Uterus (tissue), 4 donors: ENCODE results near the gene KCNAB2. TPM values are rescaled to one million over a fixed set of nuclear protein-coding genes. Genes with fewer than 3 reads are reported as not detected.

ENCODE experiments used
- DNase-seq, 2 donors: peaks; one replicate each; pipeline ENCODE4 v3.0.0-alpha.2; 2019 to 2020
- H3K27ac ChIP-seq, 2 donors: fragments of 200-600 bp; sonication (generic); 1 replicate in 1 of 2; 2 replicates in 1 of 2; pipeline ENCODE4 v1.5.1; 2016 to 2018
- H3K27me3 ChIP-seq, 2 donors: fragments of 200-600 bp; sonication (generic); one replicate each; pipeline ENCODE4 v1.5.1; 2018 to 2019; ENCODE audit warnings: control low read depth in 1 of 2
- H3K36me3 ChIP-seq, 2 donors: fragments of 200-600 bp; sonication (generic); one replicate each; pipeline ENCODE4 v1.5.1; 2019; ENCODE audit warnings: control low read depth in 1 of 2
- H3K4me1 ChIP-seq, 2 donors: fragments of 200-600 bp; sonication (generic); one replicate each; pipeline ENCODE4 v1.5.1; 2018 to 2019; ENCODE audit warnings: control low read depth in 1 of 2
- H3K4me3 ChIP-seq, 2 donors: fragments of 200-600 bp; sonication (generic); 1 replicate in 1 of 2; 2 replicates in 1 of 2; pipeline ENCODE4 v1.5.1; 2018 to 2019; ENCODE audit warnings: mild to moderate bottlenecking in 1 of 2
- H3K9me3 ChIP-seq, 2 donors: fragments of 200-600 bp; sonication (generic); one replicate each; pipeline ENCODE4 v1.5.1; 2019; ENCODE audit warnings: control low read depth in 1 of 2
- POLR2A ChIP-seq, 2 donors: fragments of 450-650 bp; IDR thresholded peaks; one replicate each; pipeline ENCODE4 v1.6.1; 2016; ENCODE audit warnings: antibody characterized with exemption in 2 of 2, mild to moderate bottlenecking in 1 of 2, moderate library complexity in 1 of 2
- intact Hi-C: fragments of 100-400 bp; cut with DNase I; formaldehyde crosslinking; loops from one replicate; pipeline ENCODE4 v1.15.1; 2023; ENCODE audit warnings: low total_unique reads
- total RNA-seq, 4 donors: library from RNA; depleted of rRNA in 3 of 4; stranded (reverse); fragments of >200 nt in 3 of 4; gene quantifications; one replicate each; pipeline versions ENCODE4 v1.1.0 to v1.2.4, GENCODE V29; 2014 to 2023
- TF ChIP-seq, protein P1 (sequence below), 4 experiments: fragments of 200-600 bp in 2 of 4; fragments of 450-650 bp in 2 of 4; sonication (generic) in 2 of 4; IDR thresholded peaks; one replicate each; pipeline ENCODE4 v1.5.1; 2016 to 2019; ENCODE audit warnings: antibody characterized with exemption in 4 of 4, mild to moderate bottlenecking in 2 of 4, moderate library complexity in 1 of 4
- donor health status: DM: yes; HTN: yes; CAD: no.

KCNAB2 gene
- total RNA-seq, 4 donors from 2014 or later: 1.5 to 21.2 (median 12.9) TPM

DNA sequence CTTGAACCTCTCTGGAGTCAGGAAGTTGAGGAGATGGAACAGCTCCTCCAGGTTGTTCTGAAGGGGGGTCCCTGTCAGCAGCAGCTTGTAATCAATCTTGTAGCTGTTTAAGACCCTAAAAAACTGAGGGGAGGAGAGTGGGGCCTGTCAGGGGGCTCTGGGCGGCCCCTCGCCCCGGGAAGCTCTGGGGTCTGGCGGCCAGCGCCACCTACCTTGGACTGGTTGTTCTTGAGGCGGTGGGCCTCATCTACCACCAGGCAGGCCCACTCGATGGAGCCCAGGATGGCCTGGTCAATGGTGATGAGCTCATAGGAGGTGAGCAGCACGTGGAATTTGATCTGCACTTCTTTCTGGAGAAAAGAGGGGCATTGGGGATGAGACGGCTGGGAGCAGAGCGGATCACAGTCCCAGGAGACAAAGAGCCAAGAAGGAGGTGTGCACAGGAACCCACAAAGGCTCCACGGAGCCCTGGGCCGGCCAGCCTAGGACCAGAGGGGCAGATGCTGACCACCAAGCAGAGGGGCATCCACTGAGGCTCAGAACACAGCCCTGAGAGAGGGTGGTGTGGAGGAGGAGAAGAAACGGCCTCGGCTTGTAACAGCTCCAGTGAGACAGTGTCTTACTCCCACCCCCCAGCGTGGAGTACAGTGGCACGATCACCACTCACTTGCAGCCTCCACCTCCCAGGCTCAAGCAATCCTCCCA is 91.0 kb downstream of the KCNAB2 start:
- DNase-seq: no peak
- H3K36me3 ChIP-seq: no peaks in the 10 kb centered on the region
- H3K27ac ChIP-seq: no peak overlapping the region
- H3K9me3 ChIP-seq: no peaks in the 10 kb centered on the region
- H3K27me3 ChIP-seq: no peaks in the 10 kb centered on the region
- no peak for TF ChIP-seq POLR2A (IDR thresholded peaks at IDR 0.05)
- TF ChIP-seq, protein P1, sequence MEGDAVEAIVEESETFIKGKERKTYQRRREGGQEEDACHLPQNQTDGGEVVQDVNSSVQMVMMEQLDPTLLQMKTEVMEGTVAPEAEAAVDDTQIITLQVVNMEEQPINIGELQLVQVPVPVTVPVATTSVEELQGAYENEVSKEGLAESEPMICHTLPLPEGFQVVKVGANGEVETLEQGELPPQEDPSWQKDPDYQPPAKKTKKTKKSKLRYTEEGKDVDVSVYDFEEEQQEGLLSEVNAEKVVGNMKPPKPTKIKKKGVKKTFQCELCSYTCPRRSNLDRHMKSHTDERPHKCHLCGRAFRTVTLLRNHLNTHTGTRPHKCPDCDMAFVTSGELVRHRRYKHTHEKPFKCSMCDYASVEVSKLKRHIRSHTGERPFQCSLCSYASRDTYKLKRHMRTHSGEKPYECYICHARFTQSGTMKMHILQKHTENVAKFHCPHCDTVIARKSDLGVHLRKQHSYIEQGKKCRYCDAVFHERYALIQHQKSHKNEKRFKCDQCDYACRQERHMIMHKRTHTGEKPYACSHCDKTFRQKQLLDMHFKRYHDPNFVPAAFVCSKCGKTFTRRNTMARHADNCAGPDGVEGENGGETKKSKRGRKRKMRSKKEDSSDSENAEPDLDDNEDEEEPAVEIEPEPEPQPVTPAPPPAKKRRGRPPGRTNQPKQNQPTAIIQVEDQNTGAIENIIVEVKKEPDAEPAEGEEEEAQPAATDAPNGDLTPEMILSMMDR (IDR thresholded peaks at IDR 0.05): no peak
- intact Hi-C loops: no loop called here
- no peaks in the 10 kb centered on the region for H3K4me1 ChIP-seq
- no peak overlapping the region for H3K4me3 ChIP-seq

DNA sequence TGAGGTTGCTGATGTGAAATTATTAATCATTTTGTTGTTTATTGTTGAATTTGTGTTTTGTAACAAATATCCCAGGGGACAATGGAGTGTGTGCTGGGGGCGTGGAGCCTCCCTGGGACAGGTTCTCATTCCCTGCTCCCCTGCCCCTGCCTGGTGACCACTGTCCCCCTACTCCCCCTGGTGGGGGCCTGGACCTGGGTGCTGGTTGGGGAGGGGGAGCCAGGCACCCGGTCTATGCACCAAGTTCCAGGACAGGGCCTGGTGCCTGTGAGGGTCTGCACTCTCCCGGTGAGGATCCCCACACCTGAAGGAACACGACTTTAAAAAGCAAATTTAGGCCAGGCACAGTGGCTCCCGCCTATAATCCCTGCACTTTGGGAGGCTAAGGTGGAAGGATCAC is 92.1 kb downstream of the KCNAB2 start:
- H3K36me3 ChIP-seq: no peaks in the 10 kb centered on the region
- no peaks in the 10 kb centered on the region for H3K27me3 ChIP-seq
- no peak overlapping the region for H3K4me3 ChIP-seq
- intact Hi-C loops: no loop called here
- H3K9me3 ChIP-seq: no peaks in the 10 kb centered on the region
- TF ChIP-seq, protein P1 (IDR thresholded peaks at IDR 0.05): no peak
- no peak for TF ChIP-seq POLR2A (IDR thresholded peaks at IDR 0.05)
- H3K4me1 ChIP-seq: no peaks in the 10 kb centered on the region
- no peak overlapping the region for H3K27ac ChIP-seq
- DNase-seq: no peak

DNA sequence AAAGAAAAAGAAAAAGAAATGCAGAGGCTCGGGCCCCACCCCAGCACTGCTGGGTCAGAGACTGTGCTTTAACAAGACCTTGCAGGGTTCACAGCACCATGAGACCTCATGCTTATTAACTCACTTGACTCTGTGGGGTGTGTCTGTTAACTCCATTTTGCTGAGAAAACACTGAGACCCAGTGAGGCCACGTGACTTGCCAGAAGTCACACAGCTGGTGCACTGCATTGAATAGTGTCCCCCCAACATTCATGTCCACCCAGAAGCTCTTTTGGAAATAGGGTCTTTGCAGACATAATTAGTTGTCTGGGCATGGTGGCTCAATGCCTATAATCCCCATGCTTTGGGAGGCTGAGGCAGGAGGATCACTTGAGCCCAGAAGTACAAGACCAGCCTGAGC is 94.7 kb downstream of the KCNAB2 start:
- Histone ChIP-seq H3K4me1 (no peaks in the 10 kb centered on the region), H3K27me3 (no peaks in the 10 kb centered on the region), H3K36me3 (no peaks in the 10 kb centered on the region), H3K4me3 (no peak overlapping the region), H3K27ac (no peak overlapping the region), H3K9me3 (no peaks in the 10 kb centered on the region)
- intact Hi-C loops: no loop called here
- DNase-seq: no peak
- TF ChIP-seq, protein P1 (IDR thresholded peaks at IDR 0.05): no peak
- TF ChIP-seq POLR2A (IDR thresholded peaks at IDR 0.05): no peak

DNA sequence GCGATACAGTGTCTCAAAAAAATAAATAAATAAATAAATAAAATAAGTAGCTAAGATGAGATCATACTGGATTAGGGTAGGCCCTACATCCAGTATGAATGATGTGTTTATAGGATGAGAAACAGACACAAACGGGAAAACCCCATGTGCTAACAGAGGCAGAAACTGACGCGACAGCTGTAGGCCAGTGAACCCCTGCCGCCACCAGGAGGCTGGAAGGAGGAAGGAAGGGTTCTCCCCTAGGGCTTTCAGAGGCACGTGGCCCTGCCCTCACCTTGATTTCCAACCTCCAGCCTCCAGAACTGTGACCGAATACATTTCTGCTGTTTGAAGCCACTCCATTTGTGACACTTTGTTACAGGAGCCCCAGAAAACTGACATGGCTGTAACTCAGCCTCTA is 95.9 kb downstream of the KCNAB2 start:
- intact Hi-C loops: no loop called here
- Histone ChIP-seq H3K4me3 (no peak overlapping the region), H3K27me3 (no peaks in the 10 kb centered on the region), H3K36me3 (no peaks in the 10 kb centered on the region), H3K4me1 (no peaks in the 10 kb centered on the region), H3K9me3 (no peaks in the 10 kb centered on the region), H3K27ac (no peak overlapping the region)
- no peak for TF ChIP-seq POLR2A (IDR thresholded peaks at IDR 0.05)
- TF ChIP-seq, protein P1 (IDR thresholded peaks at IDR 0.05): peak in 1 of 4 experiments; percentile 5
- DNase-seq: no peak

DNA sequence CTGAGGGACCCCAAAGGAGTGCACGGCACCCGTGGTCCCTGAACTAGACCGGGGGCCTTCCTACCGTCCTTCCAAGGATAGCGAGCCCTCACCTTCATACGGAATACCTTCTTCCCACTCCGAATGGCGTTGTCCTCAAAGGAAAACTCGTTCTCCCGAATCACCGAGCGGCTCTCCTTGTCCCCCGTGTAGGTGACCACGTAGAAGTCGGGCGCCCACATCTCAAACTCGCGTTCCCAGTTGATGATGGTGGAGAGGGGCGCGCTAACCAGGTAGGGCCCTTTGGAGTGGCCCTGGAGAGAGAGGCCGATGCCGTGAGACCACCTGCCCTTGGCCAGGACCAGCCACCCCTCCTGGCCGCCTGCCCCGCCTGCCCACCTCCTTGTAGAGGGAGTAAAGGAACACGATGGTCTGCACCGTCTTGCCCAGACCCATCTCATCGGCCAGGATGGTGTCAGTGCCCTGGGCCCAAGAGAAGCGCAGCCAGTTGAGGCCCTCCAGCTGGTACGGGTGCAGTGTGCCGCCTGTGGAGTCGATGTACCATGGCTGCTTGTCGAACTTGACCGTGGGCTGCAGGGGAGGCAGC is 96.4 kb downstream of the KCNAB2 start:
- Histone ChIP-seq H3K27me3 (no peaks in the 10 kb centered on the region), H3K36me3 (no peaks in the 10 kb centered on the region), H3K4me1 (no peaks in the 10 kb centered on the region), H3K9me3 (no peaks in the 10 kb centered on the region), H3K4me3 (no peak overlapping the region), H3K27ac (no peak overlapping the region)
- intact Hi-C loops: no loop called here
- no peak for DNase-seq
- TF ChIP-seq POLR2A (IDR thresholded peaks at IDR 0.05): no peak
- TF ChIP-seq, protein P1 (IDR thresholded peaks at IDR 0.05): no peak
